ENCODE measurements around the gene GAB2.
"Not testable (repeated sequence)": the region's sequence is repeated elsewhere in the genome, so short reads cannot be mapped to it uniquely, and the experiment has no call there.

The GAB2 gene

GRCh38 chr11:78299000-78299710, 118.5 kb downstream of the GAB2 start:
- TF ChIP-seq CTCF (conservative IDR thresholded peaks at IDR 0.05; ENCODE audit: low read depth, low read length) = no peak
- H3K4me3 ChIP-seq (ENCODE audit: low read depth, low read length) = no peak overlapping the region
- DNase-seq (ENCODE audit: low read depth) = no peak

- TF ChIP-seq CTCF (conservative IDR thresholded peaks at IDR 0.05; ENCODE audit: low read depth, low read length) = no peak
- no peak overlapping the region for H3K4me3 ChIP-seq (ENCODE audit: low read depth, low read length)
Measured at GRCh38 chr11:78298291-78298771, 119.3 kb downstream of the GAB2 start.

GRCh38 chr11:78295991-78296930, 121.4 kb downstream of the GAB2 start:
- no peak overlapping the region for H3K4me3 ChIP-seq (ENCODE audit: low read depth, low read length)
- no peak for TF ChIP-seq CTCF (conservative IDR thresholded peaks at IDR 0.05; ENCODE audit: low read depth, low read length)
- DNase-seq (ENCODE audit: low read depth) = no peak

More at GRCh38 chr11:78298291-78298771, 119.3 kb downstream of the GAB2 start:
- DNase-seq (ENCODE audit: low read depth) = no peak

GRCh38 chr11:78295347-78295746, 122.3 kb downstream of the GAB2 start:
- H3K4me3 ChIP-seq (ENCODE audit: low read depth, low read length) = no peak overlapping the region
- no peak for DNase-seq (ENCODE audit: low read depth)
- TF ChIP-seq CTCF (conservative IDR thresholded peaks at IDR 0.05; ENCODE audit: low read depth, low read length) = no peak

- DNase-seq (ENCODE audit: low read depth); H3K4me3 ChIP-seq (ENCODE audit: low read depth, low read length): not testable (repeated sequence)
Measured at GRCh38 chr11:78294100-78294499, 123.5 kb downstream of the GAB2 start.

GRCh38 chr11:78293536-78293935, 124.1 kb downstream of the GAB2 start:
- no peak for DNase-seq (ENCODE audit: low read depth)
- H3K4me3 ChIP-seq (ENCODE audit: low read depth, low read length) = no peak overlapping the region
- TF ChIP-seq CTCF (conservative IDR thresholded peaks at IDR 0.05; ENCODE audit: low read depth, low read length) = no peak

GRCh38 chr11:78292109-78292803, 125.4 kb downstream of the GAB2 start:
- no peak for DNase-seq (ENCODE audit: low read depth)
- no peak for TF ChIP-seq CTCF (conservative IDR thresholded peaks at IDR 0.05; ENCODE audit: low read depth, low read length)
- H3K4me3 ChIP-seq (ENCODE audit: low read depth, low read length) = no peak overlapping the region

All from choroid plexus epithelial cell (primary cell).